ENCODE data around the gene MACO1.

DNA sequence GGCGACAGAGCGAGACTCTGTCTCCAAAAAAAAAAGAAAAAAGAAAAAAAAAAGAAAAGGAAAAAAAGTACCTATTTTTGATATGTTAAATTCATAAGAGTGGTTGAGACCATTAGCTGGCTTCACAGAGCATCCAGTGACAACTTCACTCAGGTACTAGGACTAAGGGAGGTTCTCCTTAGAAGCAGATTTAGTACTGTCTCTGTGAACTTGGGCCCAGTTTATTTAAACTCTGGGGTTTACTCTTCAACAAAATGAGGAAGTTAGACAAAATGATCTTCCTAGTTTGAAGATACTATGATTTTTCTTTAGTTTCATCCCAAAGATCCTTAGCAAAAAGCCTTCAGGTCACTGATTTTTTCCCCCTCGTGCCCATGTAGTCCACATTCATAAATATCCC lies 21.2 kb downstream of the MACO1 start:
- TF ChIP-seq CTCF (IDR thresholded peaks at IDR 0.05; ENCODE audit: low read length) (no peak), EZH2 (optimal IDR thresholded peaks at IDR 0.05; ENCODE audit: low read depth, low read length) (no peak), EZH2phosphoT487 (IDR thresholded peaks at IDR 0.05; ENCODE audit: low read length) (no peak)

Measured in MM.1S (cell line).